GM23338 (cell line): Measurements from ENCODE around the gene MPPE1.

Source experiments
- CTCF ChIP-seq, 2 experiments: fragments of 200-600 bp in 1 of 2; sonication (generic) in 1 of 2; conservative IDR thresholded peaks; 2 replicates each; pipeline versions ENCODE4 v1.5.1 to v1.6.1; 2016 to 2017; ENCODE audit warnings: antibody characterized with exemption in 2 of 2, low read depth in 2 of 2, mild to moderate bottlenecking in 2 of 2, moderate library complexity in 1 of 2
- NANOG ChIP-seq: IDR thresholded peaks from 2 replicates; pipeline ENCODE4 v1.6.1; 2016; ENCODE audit warnings: antibody characterized with exemption, borderline replicate concordance
- POLR2AphosphoS5 ChIP-seq: IDR thresholded peaks from 2 replicates; pipeline ENCODE4 v1.6.1; 2016; ENCODE audit warnings: antibody characterized with exemption, low read depth

- TF ChIP-seq POLR2AphosphoS5 = no peak
- no peak for TF ChIP-seq CTCF (conservative IDR thresholded peaks at IDR 0.05; ENCODE audit: low read depth in 2 of 2)
- no peak for TF ChIP-seq NANOG
Measured at GRCh38 chr18:11864471-11864870, 43.6 kb downstream of the MPPE1 start.
